Naive thymus-derived CD4-positive, alpha-beta T cell (primary cell): Measurements from ENCODE around the gene FBXO5. TPM values are rescaled to one million over a fixed set of nuclear protein-coding genes. Genes with fewer than 3 reads are reported as not detected.

ENCODE experiments used
- ATAC-seq: fragments of 150-1000 bp; cut with Tn5 transposase; 2 replicates; pipeline ENCODE4 v1.10.0; 2021; ENCODE audit warnings: mild to moderate bottlenecking, moderate library complexity
- CTCF ChIA-PET: fragments of 350-600 bp; sonication (Branson Sonifier 250); formaldehyde crosslinking; loops from one replicate; lab custom pipeline; 2021; ENCODE audit warnings: antibody characterized with exemption; lab: Charles Lee
- POLR2A ChIA-PET: fragments of 350-600 bp; sonication (Branson Sonifier 250); formaldehyde crosslinking; loops from one replicate; lab custom pipeline; 2021; ENCODE audit warnings: antibody characterized with exemption, inconsistent platforms; lab: Charles Lee
- DNase-seq, 9 donors: peaks; one replicate each; pipeline versions ENCODE4 v3.0.0 to v3.0.0-alpha.2; 2020 to 2022; ENCODE audit warnings: mixed read lengths in 1 of 9
- H3K27ac ChIP-seq: one replicate; pipeline ENCODE4 v1.7.0; 2013; ENCODE audit warnings: mild to moderate bottlenecking, low read depth, low read length, moderate library complexity
- H3K27me3 ChIP-seq, 2 donors: one replicate each; pipeline ENCODE4 v1.7.0; 2013; ENCODE audit warnings: low read length in 2 of 2, mild to moderate bottlenecking in 2 of 2, moderate library complexity in 2 of 2; ENCODE audit not compliant: control insufficient read depth in 2 of 2, insufficient read depth in 2 of 2
- H3K36me3 ChIP-seq, 3 experiments: 1 replicate in 2 of 3; 2 replicates in 1 of 3; pipeline ENCODE4 v1.7.0; 2013; ENCODE audit warnings: low read length in 3 of 3, mild to moderate bottlenecking in 3 of 3, moderate library complexity in 1 of 3; ENCODE audit not compliant: insufficient read depth in 3 of 3, control insufficient read depth in 2 of 3
- H3K4me1 ChIP-seq, 2 donors: one replicate each; pipeline ENCODE4 v1.7.0; 2013; ENCODE audit warnings: low read length in 2 of 2, mild to moderate bottlenecking in 2 of 2, moderate library complexity in 1 of 2; ENCODE audit not compliant: control insufficient read depth in 2 of 2, insufficient read depth in 2 of 2
- H3K4me3 ChIP-seq: 2 replicates; pipeline ENCODE4 v1.7.0; 2013; ENCODE audit warnings: mild to moderate bottlenecking, low read length
- H3K9me3 ChIP-seq, 3 experiments: 1 replicate in 2 of 3; 2 replicates in 1 of 3; pipeline ENCODE4 v1.7.0; 2013; ENCODE audit warnings: low read length in 3 of 3; ENCODE audit not compliant: control insufficient read depth in 2 of 3
- H3K27ac Mint-ChIP-seq, 9 donors: one replicate each; pipeline ENCODE4 v1.8.0; 2020 to 2022; ENCODE audit warnings: mixed read lengths in 9 of 9, mild to moderate bottlenecking in 8 of 9, moderate library complexity in 5 of 9, inconsistent platforms in 2 of 9
- H3K27me3 Mint-ChIP-seq, 5 donors: one replicate each; pipeline ENCODE4 v1.8.0; 2021 to 2022; ENCODE audit warnings: mixed read lengths in 5 of 5, mild to moderate bottlenecking in 1 of 5
- H3K36me3 Mint-ChIP-seq, 5 donors: one replicate each; pipeline ENCODE4 v1.8.0; 2020 to 2022; ENCODE audit warnings: mixed read lengths in 5 of 5, mild to moderate bottlenecking in 3 of 5, inconsistent platforms in 1 of 5
- H3K4me1 Mint-ChIP-seq, 7 donors: one replicate each; pipeline ENCODE4 v1.8.0; 2020 to 2022; ENCODE audit warnings: mixed read lengths in 7 of 7, mild to moderate bottlenecking in 3 of 7, inconsistent platforms in 1 of 7
- H3K4me3 Mint-ChIP-seq, 10 donors: one replicate each; pipeline ENCODE4 v1.8.0; 2020 to 2022; ENCODE audit warnings: mild to moderate bottlenecking in 10 of 10, mixed read lengths in 10 of 10, moderate library complexity in 6 of 10, inconsistent platforms in 2 of 10
- H3K9me3 Mint-ChIP-seq, 11 donors: one replicate each; pipeline ENCODE4 v1.8.0; 2020 to 2022; ENCODE audit warnings: mixed read lengths in 11 of 11, mild to moderate bottlenecking in 4 of 11, inconsistent platforms in 1 of 11, moderate library complexity in 1 of 11
- intact Hi-C, 2 donors: fragments of 100-400 bp; cut with micrococcal nuclease; formaldehyde crosslinking; loops; one replicate each; pipeline ENCODE4 v1.15.1; 2023
- polyA plus RNA-seq, 2 donors: library from polyadenylated mRNA; unstranded; fragments of 300-500 nt; fragmentation: Illumina TruSeq; gene quantifications; one replicate each; pipeline ENCODE4 v1.2.3, GENCODE V29; 2021
- total RNA-seq, 6 experiments: library from RNA in 5 of 6; stranded (reverse) in 5 of 6; gene quantifications; 1 replicate in 5 of 6; 2 replicates in 1 of 6; pipeline ENCODE4 v1.2.3 and lab custom pipeline; 2021 to 2026

Gene FBXO5
- total and polyA plus RNA-seq, 7 experiments from 2014 or later = 3.2 to 50.2 (median 9.0) TPM

GRCh38 chr6:152943260-152943897 lies 39.5 kb downstream of the FBXO5 start:
- ChIA-PET CTCF (interaction anchor here (0.6 kb wide), 1 partner anchor 22 kb away, joined by 3 read pairs; no protein-coding TSS in a partner anchor), POLR2A (no interaction called here)
- Histone ChIP-seq H3K27me3 (no peaks in the 10 kb centered on the region), H3K4me3 (no peak overlapping the region), H3K9me3 (no peaks in the 10 kb centered on the region), H3K27ac (no peak overlapping the region), H3K4me1 (no peaks in the 10 kb centered on the region), H3K36me3 (no peaks in the 10 kb centered on the region)
- Mint-ChIP-seq H3K27me3 (peaks cover 16 to 45% (median 20%) of the 10 kb centered on the region in 5 donors), H3K36me3 (no peaks in the 10 kb centered on the region), H3K4me3 (no peak overlapping the region), H3K27ac (no peak overlapping the region), H3K9me3 (no peaks in the 10 kb centered on the region), H3K4me1 (peaks cover 0 to 8% (median 6%) of the 10 kb centered on the region in 7 donors)
- ATAC-seq = no peak
- intact Hi-C loops = no loop called here
- no peak for DNase-seq

GRCh38 chr6:152942319-152942869 lies 40.4 kb downstream of the FBXO5 start:
- POLR2A ChIA-PET = no interaction called here
- intact Hi-C loops = no loop called here
- H3K4me1 Mint-ChIP-seq = no peaks in the 10 kb centered on the region
- ATAC-seq = no peak
- H3K4me1 ChIP-seq = no peaks in the 10 kb centered on the region
- H3K4me3 ChIP-seq = no peak overlapping the region
- no peak overlapping the region for H3K4me3 Mint-ChIP-seq
- H3K27ac ChIP-seq = no peak overlapping the region
- no peaks in the 10 kb centered on the region for H3K9me3 ChIP-seq
- no peaks in the 10 kb centered on the region for H3K36me3 ChIP-seq
- H3K27ac Mint-ChIP-seq = no peak overlapping the region
- CTCF ChIA-PET = interaction anchor here (0.6 kb wide), 1 partner anchor 23 kb away, joined by 3 read pairs; no protein-coding TSS in a partner anchor
- peaks cover 17 to 35% (median 26%) of the 10 kb centered on the region in 5 donors for H3K27me3 Mint-ChIP-seq
- no peaks in the 10 kb centered on the region for H3K36me3 Mint-ChIP-seq
- H3K9me3 Mint-ChIP-seq = no peaks in the 10 kb centered on the region
- no peak for DNase-seq
- no peaks in the 10 kb centered on the region for H3K27me3 ChIP-seq

- intact Hi-C loops = no loop called here
- no peak overlapping the region for H3K27ac Mint-ChIP-seq
- ChIA-PET CTCF (no interaction called here), POLR2A (no interaction called here)
- H3K27me3 Mint-ChIP-seq = peaks cover 17 to 29% (median 27%) of the 10 kb centered on the region in 5 donors
- H3K9me3 ChIP-seq = no peaks in the 10 kb centered on the region
- H3K9me3 Mint-ChIP-seq = no peaks in the 10 kb centered on the region
- no peaks in the 10 kb centered on the region for H3K27me3 ChIP-seq
- no peaks in the 10 kb centered on the region for H3K36me3 Mint-ChIP-seq
- no peaks in the 10 kb centered on the region for H3K36me3 ChIP-seq
- no peak for ATAC-seq
- no peaks in the 10 kb centered on the region for H3K4me1 ChIP-seq
- H3K27ac ChIP-seq = no peak overlapping the region
- no peak overlapping the region for H3K4me3 Mint-ChIP-seq
- no peak for DNase-seq
- H3K4me1 Mint-ChIP-seq = no peaks in the 10 kb centered on the region
- no peak overlapping the region for H3K4me3 ChIP-seq
Measured at GRCh38 chr6:152941746-152942145, 41.1 kb downstream of the FBXO5 start.

GRCh38 chr6:152932865-152933264 lies 50.0 kb downstream of the FBXO5 start:
- DNase-seq = no peak
- ATAC-seq = no peak
- no peaks in the 10 kb centered on the region for H3K36me3 ChIP-seq
- H3K4me3 Mint-ChIP-seq = no peak overlapping the region
- H3K36me3 Mint-ChIP-seq = no peaks in the 10 kb centered on the region
- H3K9me3 Mint-ChIP-seq = peaks cover 0 to 2% (median 0%) of the 10 kb centered on the region in 11 donors
- POLR2A ChIA-PET = no interaction called here
- H3K9me3 ChIP-seq = no peaks in the 10 kb centered on the region
- H3K27me3 ChIP-seq = no peaks in the 10 kb centered on the region
- CTCF ChIA-PET = no interaction called here
- H3K4me1 ChIP-seq = no peaks in the 10 kb centered on the region
- no peak overlapping the region for H3K4me3 ChIP-seq
- H3K4me1 Mint-ChIP-seq = no peaks in the 10 kb centered on the region
- H3K27ac ChIP-seq = no peak overlapping the region
- peaks cover 0 to 29% (median 11%) of the 10 kb centered on the region in 5 donors for H3K27me3 Mint-ChIP-seq
- intact Hi-C loops = no loop called here
- no peak overlapping the region for H3K27ac Mint-ChIP-seq

GRCh38 chr6:152922706-152923105 lies 60.1 kb downstream of the FBXO5 start:
- Histone ChIP-seq H3K4me3 (no peak overlapping the region), H3K36me3 (no peaks in the 10 kb centered on the region), H3K4me1 (no peaks in the 10 kb centered on the region), H3K27me3 (no peaks in the 10 kb centered on the region), H3K27ac (no peak overlapping the region), H3K9me3 (no peaks in the 10 kb centered on the region)
- Mint-ChIP-seq H3K9me3 (peaks cover 0 to 1% (median 0%) of the 10 kb centered on the region in 11 donors), H3K4me3 (no peak overlapping the region), H3K27me3 (peaks cover 0 to 38% (median 26%) of the 10 kb centered on the region in 5 donors), H3K36me3 (no peaks in the 10 kb centered on the region), H3K27ac (no peak overlapping the region), H3K4me1 (peaks cover 0 to 2% (median 0%) of the 10 kb centered on the region in 7 donors)
- ATAC-seq = no peak
- CTCF ChIA-PET = no interaction called here
- no peak for DNase-seq
- POLR2A ChIA-PET = no interaction called here
- intact Hi-C loops = no loop called here

Other genes starting within 250 kb of the FBXO5 start
- gene VIP, start 232.2 kb downstream of the FBXO5 start, total RNA-seq = not detected
- not detected for gene VIP, start 232.2 kb downstream of the FBXO5 start, polyA plus RNA-seq
- gene MTRF1L, start 19.7 kb upstream of the FBXO5 start, total RNA-seq = 10 to 100 TPM in 4 of 5 experiments, 1 to 10 TPM in 1; 8.9 to 18.1 (median 13.5) TPM
- gene MTRF1L, start 19.7 kb upstream of the FBXO5 start, polyA plus RNA-seq = 1 to 10 TPM; 6.1 to 6.8 TPM
- under 1 TPM in 1 of 5 experiments, not detected in 4; 0.39 TPM for gene RGS17, start 148.2 kb upstream of the FBXO5 start, total RNA-seq
- not detected for gene RGS17, start 148.2 kb upstream of the FBXO5 start, polyA plus RNA-seq